GM10266 (cell line): ENCODE results near the gene ACOXL.
"Not testable (repeated sequence)": the region's sequence is repeated elsewhere in the genome, so short reads cannot be mapped to it uniquely, and the experiment has no call there.

ENCODE experiments used
- DNase-seq: peaks from one replicate; pipeline ENCODE4 v3.0.0; 2012; ENCODE audit errors: extremely low spot score
- CTCF ChIP-seq: IDR thresholded peaks from 2 replicates; pipeline ENCODE4 v1.5.1; 2012; ENCODE audit warnings: mild to moderate bottlenecking, low read depth; ENCODE audit not compliant: control insufficient read depth, insufficient read depth; ENCODE audit errors: missing control alignments

The ACOXL gene

GRCh38 chr2:110957293-110957692, 224.9 kb downstream of the ACOXL start:
- no peak for TF ChIP-seq CTCF

GRCh38 chr2:110958346-110959119, 226.2 kb downstream of the ACOXL start:
- no peak for DNase-seq
- TF ChIP-seq CTCF, result no peak

More at GRCh38 chr2:110957293-110957692, 224.9 kb downstream of the ACOXL start:
- no peak for DNase-seq

GRCh38 chr2:110959198-110959597, 226.8 kb downstream of the ACOXL start:
- TF ChIP-seq CTCF, result no peak
- DNase-seq, result no peak

- DNase-seq, result no peak
- TF ChIP-seq CTCF, result no peak
Observed at GRCh38 chr2:110960281-110960680, 227.9 kb downstream of the ACOXL start.

GRCh38 chr2:110960954-110961353, 228.6 kb downstream of the ACOXL start:
- no peak for TF ChIP-seq CTCF
- DNase-seq, result no peak

GRCh38 chr2:110961643-110962042, 229.3 kb downstream of the ACOXL start:
- DNase-seq, result not testable (repeated sequence)

GRCh38 chr2:110969696-110970095, 237.3 kb downstream of the ACOXL start:
- no peak for DNase-seq
- TF ChIP-seq CTCF, result no peak
